K562 (cell line): Measurements from ENCODE around the gene TNKS2. TPM values are rescaled to one million over a fixed set of nuclear protein-coding genes. Genes with fewer than 3 reads are reported as not detected.

Experiments
- ATAC-seq: fragments of 200-7000 bp; cut with Tn5 transposase; 3 replicates; pipeline ENCODE4 v1.9.1; 2020; ENCODE audit warnings: moderate library complexity
- BruUV-seq: library from RNA; stranded (reverse); fragments of 400-500 nt; replicated peaks from 2 replicates; lab custom pipeline; 2021; lab: Mats Ljungman, UMichigan
- CTCF ChIA-PET: fragments of 300-600 bp; formaldehyde crosslinking; extraction: SDS; loops from one replicate; lab custom pipeline; 2021; ENCODE audit warnings: low intra/inter-chr PET ratio; lab: Yijun Ruan, JAX
- POLR2A ChIA-PET: fragments of 300-600, 350-650 bp; sonication (Branson Sonifier 250); formaldehyde crosslinking; extraction: SDS; loops from one replicate; lab custom pipeline; 2021; ENCODE audit warnings: antibody characterized with exemption, inconsistent platforms; lab: Yijun Ruan, JAX
- DNase-seq, 4 experiments: peaks; one replicate each; pipeline versions ENCODE4 v3.0.0 to v3.0.0-alpha.2; 2011 to 2018; ENCODE audit warnings: low spot score in 3 of 4, mixed read lengths in 3 of 4; ENCODE audit errors: extremely low read depth in 1 of 4
- FAIRE-seq: peaks from 2 replicates; lab custom pipeline; 2011; peaks lifted over from hg19 to GRCh38; lab: Jason Lieb, UNC
- H2AFZ ChIP-seq: 2 replicates; pipeline ENCODE4 v1.6.0; 2011; ENCODE audit warnings: low read depth, low read length, control low read depth, inconsistent platforms
- H3K27ac ChIP-seq: fragments of 200-600 bp; 3 replicates; pipeline ENCODE4 v1.8.0; 2011; ENCODE audit warnings: low read depth, mild to moderate bottlenecking, control low read depth, inconsistent platforms, low read length, moderate library complexity, mixed read lengths; ENCODE audit errors: extremely low read depth
- H3K27me3 ChIP-seq, 2 experiments: fragments of 300-600 bp in 1 of 2; 2 replicates in 1 of 2; 3 replicates in 1 of 2; pipeline versions ENCODE4 v1.6.0 to v1.8.0; 2011; ENCODE audit warnings: inconsistent platforms in 2 of 2, low read length in 2 of 2, mild to moderate bottlenecking in 1 of 2, mixed read lengths in 1 of 2, moderate library complexity in 1 of 2; ENCODE audit not compliant: control insufficient read depth in 2 of 2, insufficient read depth in 2 of 2
- H3K36me3 ChIP-seq: fragments of 300-600 bp; 3 replicates; pipeline ENCODE4 v1.8.0; 2011; ENCODE audit warnings: mild to moderate bottlenecking, low read length, inconsistent platforms; ENCODE audit not compliant: control insufficient read depth, insufficient read depth
- H3K4me1 ChIP-seq, 2 experiments: fragments of 200-600 bp in 1 of 2; replicated peaks in 1 of 2; 2 replicates in 1 of 2; 3 replicates in 1 of 2; pipeline versions ENCODE4 v1.5.1 to v1.8.0; 2011; ENCODE audit warnings: inconsistent platforms in 2 of 2, low read length in 2 of 2, mild to moderate bottlenecking in 1 of 2, mixed read lengths in 1 of 2, moderate library complexity in 1 of 2; ENCODE audit not compliant: control insufficient read depth in 2 of 2, insufficient read depth in 2 of 2
- H3K4me2 ChIP-seq: 2 replicates; pipeline ENCODE4 v1.6.1; 2011; ENCODE audit warnings: low read length, control low read depth, inconsistent platforms, mixed read lengths; ENCODE audit not compliant: insufficient read depth
- H3K4me3 ChIP-seq: fragments of 200-600 bp; sonication (generic), shearing (Covaris generic); 2 replicates; pipeline ENCODE4 v1.5.1; 2016; ENCODE audit warnings: control low read depth, inconsistent platforms
- H3K79me2 ChIP-seq: fragments of 200-600 bp; 3 replicates; pipeline ENCODE4 v1.8.0; 2011; ENCODE audit warnings: low read length, inconsistent platforms; ENCODE audit not compliant: control insufficient read depth, insufficient read depth
- H3K9ac ChIP-seq, 2 experiments: 2 replicates each; pipeline versions ENCODE4 v1.6.0 to v1.6.1; 2011; ENCODE audit warnings: low read depth in 2 of 2, low read length in 2 of 2, control low read depth in 1 of 2, inconsistent platforms in 1 of 2, mild to moderate bottlenecking in 1 of 2, mixed read lengths in 1 of 2; ENCODE audit not compliant: insufficient read depth in 1 of 2
- H3K9me1 ChIP-seq: one replicate; pipeline ENCODE4 v1.6.0; 2011; ENCODE audit warnings: inconsistent platforms, mild to moderate bottlenecking, low read length, moderate library complexity; ENCODE audit not compliant: control insufficient read depth, insufficient read depth
- H3K9me3 ChIP-seq: replicated peaks from 2 replicates; pipeline ENCODE4 v1.5.1; 2011; ENCODE audit warnings: low read depth, low read length, inconsistent platforms; ENCODE audit not compliant: control insufficient read depth, insufficient read depth
- H4K20me1 ChIP-seq: replicated peaks from 2 replicates; pipeline ENCODE4 v1.6.1; 2011; ENCODE audit warnings: low read length, inconsistent platforms, mixed read lengths; ENCODE audit not compliant: control insufficient read depth, insufficient read depth
- ARNT ChIP-seq, 2 experiments: fragments of 450-650 bp; IDR thresholded peaks; 2 replicates each; pipeline ENCODE4 v1.6.1; 2016; ENCODE audit warnings: mild to moderate bottlenecking in 1 of 2
- HDGF ChIP-seq: fragments of 450-650 bp; IDR thresholded peaks from 2 replicates; pipeline ENCODE4 v1.6.1; 2016
- MAFG ChIP-seq: fragments of 450-650 bp; conservative IDR thresholded peaks from 2 replicates; pipeline ENCODE4 v1.6.1; 2016; ENCODE audit warnings: missing genetic modification characterization, missing compliant biosample characterization
- NCOA2 ChIP-seq, 2 experiments: fragments of 450-650 bp; IDR thresholded peaks; 2 replicates each; pipeline ENCODE4 v1.6.1; 2018; ENCODE audit warnings: mild to moderate bottlenecking in 2 of 2, moderate library complexity in 1 of 2; ENCODE audit not compliant: partially characterized antibody in 2 of 2
- NCOR1 ChIP-seq: fragments of 450-650 bp; IDR thresholded peaks from 2 replicates; pipeline ENCODE4 v1.6.1; 2016; ENCODE audit warnings: mild to moderate bottlenecking, moderate library complexity
- PYGO2 ChIP-seq: fragments of 450-650 bp; IDR thresholded peaks from 2 replicates; pipeline ENCODE4 v1.6.1; 2016; ENCODE audit warnings: mild to moderate bottlenecking, missing genetic modification characterization, moderate library complexity, missing compliant biosample characterization
- RFX7 ChIP-seq: fragments of 250-450 bp; sonication (Bioruptor Pico); IDR thresholded peaks from 2 replicates; pipeline ENCODE4 v1.5.1; 2021; ENCODE audit warnings: mild to moderate bottlenecking
- RNF2 ChIP-seq: sonication (generic); IDR thresholded peaks from 2 replicates; pipeline ENCODE4 v1.6.1; 2016
- SMAD4 ChIP-seq: fragments of 250-450 bp; sonication (Bioruptor Pico); conservative IDR thresholded peaks from 2 replicates; pipeline ENCODE4 v1.8.0; 2021; ENCODE audit warnings: inconsistent platforms, mild to moderate bottlenecking, moderate library complexity
- TEAD1 ChIP-seq, 2 experiments: fragments of 450-650 bp in 1 of 2; sonication (generic) in 1 of 2; formaldehyde crosslinking; IDR thresholded peaks; 2 replicates each; pipeline versions ENCODE4 v1.4.0 to v1.8.0; 2020 to 2022; ENCODE audit warnings: mild to moderate bottlenecking in 2 of 2, missing genetic modification reagents in 1 of 2
- TFAM ChIP-seq: fragments of 250-450 bp; sonication (Bioruptor Pico); conservative IDR thresholded peaks from 2 replicates; pipeline ENCODE4 v1.5.0; 2021; ENCODE audit warnings: mild to moderate bottlenecking, moderate library complexity
- USF1 ChIP-seq: sonication (generic); formaldehyde crosslinking; IDR thresholded peaks from 2 replicates; pipeline ENCODE4 v1.9.0; 2022; ENCODE audit warnings: mild to moderate bottlenecking, missing genetic modification reagents
- WHSC1 ChIP-seq: IDR thresholded peaks from one replicate; pipeline ENCODE4 v1.6.1; 2012; ENCODE audit warnings: low read length, control low read depth, inconsistent platforms
- ZNF140 ChIP-seq: fragments of 250-450 bp; sonication (Bioruptor Pico); IDR thresholded peaks from 2 replicates; pipeline ENCODE4 v1.8.0; 2021; ENCODE audit warnings: moderate library complexity, mild to moderate bottlenecking, inconsistent platforms
- ZNF77 ChIP-seq: fragments of 250-450 bp; sonication (Bioruptor Pico); IDR thresholded peaks from 2 replicates; pipeline ENCODE4 v1.5.0; 2020
- in situ Hi-C: fragments of 300-500 bp; cut with MboI; formaldehyde crosslinking; loops from 4 replicates; pipeline ENCODE4 v1.15.0; 2018; ENCODE audit warnings: inconsistent platforms, mixed read lengths
- intact Hi-C: fragments of 100-400 bp; cut with micrococcal nuclease; formaldehyde crosslinking; loops from 2 replicates; pipeline ENCODE4 v1.14.2; 2022
- polyA plus RNA-seq, 8 experiments: library from polyadenylated mRNA; depleted of rRNA in 4 of 8; stranded (reverse) in 5 of 8; unstranded in 3 of 8; fragments of >200 nt; fragmentation: Nextera tagmentation in 2 of 8; fragmentation: Illumina TruSeq in 1 of 8; extraction: Ambion mirVana in 2 of 8; extraction: Trizol in 1 of 8; gene quantifications; 2 replicates each; pipeline versions ENCODE4 v1.2.1 to v1.2.3, GENCODE V29; 2011 to 2014; ENCODE audit warnings: inconsistent platforms in 1 of 8, missing spikeins in 1 of 8
- total RNA-seq, 7 experiments: library from RNA; depleted of rRNA in 6 of 7; stranded (reverse); fragments of >200 nt in 6 of 7; fragmentation: Illumina TruSeq in 2 of 7; extraction: Trizol in 2 of 7; gene quantifications; 2 replicates each; pipeline versions ENCODE4 v1.2.1 to v1.2.3, GENCODE V29; 2011 to 2021; ENCODE audit warnings: low replicate concordance in 1 of 7
- TF ChIP-seq, protein P1 (sequence below): sonication (generic); formaldehyde crosslinking; IDR thresholded peaks from 2 replicates; pipeline ENCODE4 v1.8.0; 2022; ENCODE audit warnings: missing genetic modification reagents, mild to moderate bottlenecking, borderline replicate concordance
- TF ChIP-seq, protein P2 (sequence below), 2 experiments: IDR thresholded peaks in 1 of 2; conservative IDR thresholded peaks in 1 of 2; 2 replicates each; pipeline ENCODE4 v1.6.1; 2016; ENCODE audit warnings: low read depth in 2 of 2, mild to moderate bottlenecking in 1 of 2, missing compliant biosample characterization in 1 of 2, missing genetic modification characterization in 1 of 2, moderate library complexity in 1 of 2

Gene TNKS2
- total and polyA plus RNA-seq, 9 of the 15 experiments (the other 6 are each of a cell fraction or from before 2014, with no cell fraction given) = 3.5 to 19.8 (median 8.6) TPM

DNA sequence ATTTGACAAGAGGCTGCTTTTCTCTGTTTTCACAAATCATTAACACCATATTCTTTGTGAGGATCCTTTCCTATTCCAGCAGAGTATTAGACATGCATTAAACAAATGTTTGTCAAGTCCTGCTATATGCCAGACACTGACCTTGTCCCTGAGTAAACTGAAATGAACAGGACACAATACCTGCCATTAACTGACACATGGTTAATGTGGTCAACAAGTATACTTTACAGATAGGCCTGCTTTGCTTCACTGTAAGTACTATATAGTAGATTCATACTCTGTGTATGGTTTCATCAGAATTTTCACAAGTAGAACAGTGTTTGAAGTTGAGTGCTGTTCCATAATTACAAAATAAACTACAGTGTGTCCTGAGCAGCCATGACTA is 5.9 kb downstream of the TNKS2 start:
- Histone ChIP-seq H3K4me3 (no peak overlapping the region), H3K9me3 (no peaks in the 10 kb centered on the region), H3K9ac (no peak overlapping the region)
- intact Hi-C loops = no loop called here
- DNase-seq = no peak
- in situ Hi-C loops = no loop called here
- no peak for TF ChIP-seq ARNT (IDR thresholded peaks at IDR 0.05)
- TF ChIP-seq ZNF77 (CRISPR knock-in tag) = no peak
- no peak for TF ChIP-seq ZNF140 (CRISPR knock-in tag)
- no peak for TF ChIP-seq NCOR1
- no peak for TF ChIP-seq HDGF
- no peak for TF ChIP-seq RFX7 (CRISPR knock-in tag)
- TF ChIP-seq, protein P1, sequence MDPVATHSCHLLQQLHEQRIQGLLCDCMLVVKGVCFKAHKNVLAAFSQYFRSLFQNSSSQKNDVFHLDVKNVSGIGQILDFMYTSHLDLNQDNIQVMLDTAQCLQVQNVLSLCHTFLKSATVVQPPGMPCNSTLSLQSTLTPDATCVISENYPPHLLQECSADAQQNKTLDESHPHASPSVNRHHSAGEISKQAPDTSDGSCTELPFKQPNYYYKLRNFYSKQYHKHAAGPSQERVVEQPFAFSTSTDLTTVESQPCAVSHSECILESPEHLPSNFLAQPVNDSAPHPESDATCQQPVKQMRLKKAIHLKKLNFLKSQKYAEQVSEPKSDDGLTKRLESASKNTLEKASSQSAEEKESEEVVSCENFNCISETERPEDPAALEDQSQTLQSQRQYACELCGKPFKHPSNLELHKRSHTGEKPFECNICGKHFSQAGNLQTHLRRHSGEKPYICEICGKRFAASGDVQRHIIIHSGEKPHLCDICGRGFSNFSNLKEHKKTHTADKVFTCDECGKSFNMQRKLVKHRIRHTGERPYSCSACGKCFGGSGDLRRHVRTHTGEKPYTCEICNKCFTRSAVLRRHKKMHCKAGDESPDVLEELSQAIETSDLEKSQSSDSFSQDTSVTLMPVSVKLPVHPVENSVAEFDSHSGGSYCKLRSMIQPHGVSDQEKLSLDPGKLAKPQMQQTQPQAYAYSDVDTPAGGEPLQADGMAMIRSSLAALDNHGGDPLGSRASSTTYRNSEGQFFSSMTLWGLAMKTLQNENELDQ (CRISPR knock-in tag) = no peak
- no peak for TF ChIP-seq NCOA2 (IDR thresholded peaks at IDR 0.05; ENCODE audit: partially characterized antibody in 2 of 2)
- no peak for TF ChIP-seq TFAM (CRISPR knock-in tag)
- TF ChIP-seq, protein P2, sequence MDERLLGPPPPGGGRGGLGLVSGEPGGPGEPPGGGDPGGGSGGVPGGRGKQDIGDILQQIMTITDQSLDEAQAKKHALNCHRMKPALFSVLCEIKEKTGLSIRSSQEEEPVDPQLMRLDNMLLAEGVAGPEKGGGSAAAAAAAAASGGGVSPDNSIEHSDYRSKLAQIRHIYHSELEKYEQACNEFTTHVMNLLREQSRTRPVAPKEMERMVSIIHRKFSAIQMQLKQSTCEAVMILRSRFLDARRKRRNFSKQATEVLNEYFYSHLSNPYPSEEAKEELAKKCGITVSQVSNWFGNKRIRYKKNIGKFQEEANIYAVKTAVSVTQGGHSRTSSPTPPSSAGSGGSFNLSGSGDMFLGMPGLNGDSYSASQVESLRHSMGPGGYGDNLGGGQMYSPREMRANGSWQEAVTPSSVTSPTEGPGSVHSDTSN (CRISPR knock-in tag; IDR thresholded peaks at IDR 0.05; ENCODE audit: low read depth) = no peak
- TF ChIP-seq, protein P2 (tag; conservative IDR thresholded peaks at IDR 0.05; ENCODE audit: low read depth) = no peak
- TF ChIP-seq PYGO2 = no peak
- TF ChIP-seq USF1 (CRISPR knock-in tag) = no peak
- no peak for TF ChIP-seq TEAD1 (CRISPR knock-in tag; IDR thresholded peaks at IDR 0.05)
- no peak for TF ChIP-seq SMAD4 (CRISPR knock-in tag)
- TF ChIP-seq WHSC1 = no peak
- TF ChIP-seq MAFG (tag) = no peak
- no peak for TF ChIP-seq RNF2
- TF ChIP-seq, all 486 proteins: peak for 0
- ChIA-PET CTCF (no interaction called here), POLR2A (no interaction called here)
- FAIRE-seq (no peak), ATAC-seq (no peak)
- peaks cover 3% of the 10 kb centered on the region for H3K9me1 ChIP-seq
- BruUV-seq = no TSS peak
- H3K79me2 ChIP-seq = peaks cover 74% of the 10 kb centered on the region
- H3K4me2 ChIP-seq = no peak overlapping the region
- peaks cover 57% of the 10 kb centered on the region for H3K36me3 ChIP-seq
- no peaks in the 10 kb centered on the region for H3K27me3 ChIP-seq
- peaks cover 11% of the 10 kb centered on the region; the same call in 1 of the 2 replicates for H4K20me1 ChIP-seq
- H3K27ac ChIP-seq = no peak overlapping the region
- H2AFZ ChIP-seq = no peak overlapping the region
- H3K4me1 ChIP-seq = peaks cover 0 to 10% of the 10 kb centered on the region in 2 experiments; a peak in 4 of 5 replicates
